Activated CD8-positive, alpha-beta memory T cell treated with anti-CD3 and anti-CD28 coated beads for 24 hours (primary cell): Measurements from ENCODE around the gene ZNF561.
A peak's percentile ranks its signal among the peaks of the same experiment; 100 is the strongest.
"Not testable (repeated sequence)": the region's sequence is repeated elsewhere in the genome, so short reads cannot be mapped to it uniquely, and the experiment has no call there.

Experiments
- DNase-seq: peaks from one replicate; pipeline ENCODE4 v3.0.0-alpha.2; 2020

ZNF561 gene

DNA sequence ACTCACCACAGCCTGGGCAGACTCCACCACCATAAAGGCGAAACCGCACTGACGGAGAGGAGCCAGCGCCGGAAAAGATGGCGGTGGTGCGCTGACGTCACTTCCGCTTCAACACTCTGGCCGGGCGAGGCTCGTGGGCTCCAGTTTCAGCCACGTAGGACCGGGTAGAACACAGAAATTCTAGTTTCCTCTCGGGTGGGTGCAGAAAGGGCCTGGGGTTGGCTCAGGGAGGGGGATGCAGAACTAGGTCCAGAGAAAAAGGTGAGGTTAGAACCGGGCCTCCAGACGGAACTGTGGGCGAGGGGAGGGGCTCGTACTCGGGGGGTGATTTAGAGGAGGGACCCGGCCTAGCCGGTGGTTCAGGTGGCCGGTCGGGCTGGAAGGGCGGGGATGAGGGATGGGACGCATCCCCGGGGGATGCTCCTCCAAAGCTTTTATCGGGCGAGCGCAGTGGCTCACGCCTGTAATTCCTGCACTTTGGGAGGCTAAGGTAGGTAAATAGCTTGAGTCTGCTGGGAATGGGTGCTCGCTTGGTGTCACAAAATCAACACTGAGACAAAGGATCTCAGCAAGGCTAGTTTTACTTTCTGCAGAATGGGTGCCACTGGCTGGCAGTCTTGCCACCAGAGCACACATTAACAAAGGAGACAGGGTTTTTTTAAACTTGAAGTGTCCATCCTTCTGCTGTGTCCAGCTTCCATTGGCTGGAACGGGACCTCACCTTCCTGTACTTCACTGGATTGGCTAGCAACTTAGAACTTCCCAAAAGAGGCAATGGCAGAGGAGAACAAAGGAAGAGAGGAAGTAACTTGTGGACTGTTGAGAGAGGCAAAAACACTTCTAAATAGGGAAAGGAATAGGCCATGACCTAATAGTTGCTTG lies at the start of gene ZNF561:
Gene ZNF561 (minus strand): TSS at position 77 of the 882 bp plus-strand sequence. CDS start 1,776 bp downstream, outside the sequence.
- DNase-seq = peak; percentile 95

DNA sequence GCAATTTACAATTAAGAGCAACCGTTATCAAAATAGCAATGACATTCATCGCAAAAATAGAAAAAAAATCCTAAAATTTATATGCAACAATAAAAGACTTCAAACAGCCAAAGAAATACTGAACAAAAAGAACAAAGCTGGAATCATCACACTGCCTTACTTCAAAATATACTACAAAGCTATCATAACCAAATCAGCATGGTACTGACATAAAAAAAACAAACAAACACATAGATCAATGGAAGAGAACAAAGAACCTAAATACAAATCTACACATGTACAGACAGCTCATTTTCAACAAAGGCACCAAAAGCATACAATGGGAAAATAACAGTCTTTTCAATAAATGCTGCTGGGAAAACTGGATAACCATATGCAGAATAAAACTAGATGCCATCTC lies 47.5 kb upstream of the ZNF561 start:
- DNase-seq = no peak

DNA sequence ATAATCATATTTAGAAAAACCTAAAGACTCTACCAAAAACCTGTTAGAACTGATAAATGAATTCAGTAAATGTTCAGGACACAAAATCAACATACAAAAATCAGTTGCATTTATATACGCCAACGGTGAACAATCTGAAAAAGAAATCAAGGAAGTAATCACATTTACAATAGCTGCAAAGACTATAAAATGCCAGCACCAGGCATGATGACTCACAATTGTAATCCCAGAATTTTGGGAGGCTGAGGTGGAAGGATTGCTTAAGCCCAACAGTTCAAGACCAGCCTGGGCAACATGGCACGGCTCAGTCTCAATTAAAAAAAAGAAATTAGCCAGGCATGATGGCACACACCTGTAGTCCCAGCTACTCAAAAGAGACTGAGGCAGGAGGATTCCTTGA lies 46.9 kb upstream of the ZNF561 start:
- DNase-seq = no peak

DNA sequence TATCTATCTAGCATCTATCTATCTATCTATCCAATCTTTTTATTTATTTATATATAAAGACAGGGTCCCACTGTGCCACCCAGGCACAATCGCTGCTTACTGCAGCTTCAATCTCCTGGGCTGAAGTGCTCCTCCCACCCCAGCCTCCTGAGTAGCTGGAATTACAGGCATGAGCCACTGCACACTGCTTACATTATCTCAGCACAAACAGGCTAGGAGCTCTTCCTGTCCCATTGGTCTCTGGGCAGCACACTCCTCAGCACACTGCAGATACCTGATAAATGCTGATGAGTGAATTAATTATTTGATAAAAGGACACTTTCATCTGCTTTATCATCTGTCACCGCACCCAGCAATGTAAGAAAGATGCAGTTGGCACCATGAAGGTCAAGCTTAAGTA lies 37.7 kb upstream of the ZNF561 start:
- no peak for DNase-seq

DNA sequence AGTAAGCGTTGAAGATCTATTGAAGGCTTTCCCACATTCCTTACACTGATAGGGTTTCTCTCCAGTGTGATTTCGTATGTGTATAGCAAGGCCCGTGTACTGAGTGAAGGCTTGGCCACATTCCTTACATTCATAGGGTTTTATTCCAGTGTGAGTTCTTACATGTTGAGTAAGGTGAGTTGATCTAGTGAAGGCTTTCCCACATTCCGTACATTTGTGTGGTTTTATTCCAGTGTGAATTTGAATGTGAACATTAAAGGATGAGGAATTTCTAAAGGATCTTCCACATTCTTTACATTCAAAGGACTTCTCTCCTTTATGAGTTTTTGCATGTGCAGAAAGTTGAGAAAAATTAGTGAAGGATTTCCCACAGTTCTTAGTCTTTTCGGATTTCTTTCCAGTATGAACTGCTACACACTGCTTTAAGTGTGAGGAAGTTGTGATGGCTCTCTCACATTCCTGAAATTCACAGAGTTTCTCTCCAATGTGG lies 32.1 kb upstream of the ZNF561 start:
- DNase-seq = not testable (repeated sequence)

DNA sequence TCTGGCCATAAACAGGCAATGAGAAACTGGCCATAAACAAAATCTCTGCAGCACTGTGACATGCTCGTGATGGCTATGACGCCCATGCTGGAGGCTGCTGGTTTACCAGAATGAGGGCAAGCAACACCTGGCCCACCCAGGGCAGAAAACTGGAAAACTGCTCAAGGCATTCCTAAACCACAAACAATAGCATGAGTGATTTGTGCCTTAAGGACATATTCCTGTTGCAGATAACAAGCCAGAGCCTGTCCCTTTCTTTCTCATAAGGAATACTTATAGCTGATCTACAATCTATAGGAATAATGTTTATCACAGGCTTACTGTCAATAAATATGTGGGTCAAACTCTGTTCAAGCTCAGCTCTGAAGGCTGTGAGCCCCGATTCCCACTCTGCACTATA lies 30.4 kb upstream of the ZNF561 start:
- not testable (repeated sequence) for DNase-seq

DNA sequence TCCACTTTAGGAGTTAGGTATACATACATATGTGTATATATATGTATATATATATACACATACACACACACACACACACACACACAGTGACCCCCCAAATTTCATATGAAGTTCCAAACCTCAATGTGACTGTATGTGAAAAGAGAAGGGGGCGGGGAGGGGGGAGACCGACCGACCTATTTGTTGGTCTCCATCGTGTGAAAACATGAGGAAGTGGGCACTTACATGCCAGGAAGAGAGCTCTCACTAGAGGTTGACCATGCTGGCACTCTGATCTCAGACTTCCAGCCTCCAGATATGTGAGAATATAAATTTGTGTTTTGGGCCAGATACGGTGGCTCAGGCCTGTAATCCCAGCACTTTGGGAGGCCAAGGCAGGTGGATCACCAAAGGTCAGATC lies 29.3 kb upstream of the ZNF561 start:
- DNase-seq = no peak

DNA sequence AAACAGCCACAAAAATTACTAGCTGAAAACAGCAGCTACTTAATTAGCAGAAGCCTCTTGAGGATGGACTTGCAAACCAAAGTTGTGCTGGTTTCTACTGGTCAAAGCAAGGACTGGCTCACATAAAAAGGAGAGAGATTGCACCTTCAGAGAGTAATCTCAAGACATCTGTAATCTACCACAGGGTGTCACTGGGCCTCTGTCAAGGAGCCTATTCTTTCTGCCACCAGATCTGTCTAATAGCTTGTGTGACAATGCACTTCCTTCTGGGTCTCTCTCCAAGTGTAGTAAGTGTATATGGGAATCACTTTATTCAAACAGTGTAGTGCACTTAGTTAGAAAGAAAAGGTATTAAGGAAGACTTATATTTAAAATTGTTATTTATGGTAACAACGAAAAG lies 24.4 kb upstream of the ZNF561 start:
- no peak for DNase-seq

DNA sequence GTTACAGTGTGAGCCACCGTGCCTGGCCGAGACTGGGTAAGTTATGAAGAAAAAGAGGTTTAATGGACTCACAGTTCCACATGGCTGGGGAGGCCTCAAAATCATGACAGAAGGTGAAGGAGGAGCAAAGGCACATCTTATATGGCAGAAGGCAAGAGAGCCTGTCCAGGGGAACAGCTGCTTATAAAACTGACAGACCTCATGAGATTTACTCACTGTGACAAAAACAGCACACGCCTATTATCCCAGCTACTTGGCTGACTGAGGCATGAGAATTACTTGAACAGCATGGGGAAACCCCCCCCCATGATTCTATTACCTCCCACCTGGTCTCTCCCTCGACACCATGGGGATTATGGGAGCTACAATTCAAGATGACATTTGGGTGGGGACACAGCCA lies 23.4 kb upstream of the ZNF561 start:
- DNase-seq = no peak

DNA sequence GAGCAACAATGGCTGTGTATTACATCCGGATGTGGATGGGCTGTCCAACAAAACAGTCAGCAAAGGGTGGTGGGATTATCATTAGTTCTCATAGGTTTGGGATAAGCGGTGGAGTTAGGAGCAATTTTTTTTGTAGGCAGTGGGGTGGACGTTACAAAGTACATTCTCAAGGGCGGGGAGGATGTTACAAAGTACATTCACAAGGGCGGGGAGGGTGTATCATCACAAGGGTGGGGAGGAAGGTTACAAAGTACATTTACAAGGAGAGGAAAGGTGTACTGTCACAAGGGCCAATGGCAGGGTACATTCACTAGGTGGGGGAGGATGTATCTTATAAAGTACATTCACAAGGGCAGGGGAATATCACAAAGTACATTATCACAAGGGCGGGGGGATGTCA lies 20.8 kb upstream of the ZNF561 start:
- no peak for DNase-seq

DNA sequence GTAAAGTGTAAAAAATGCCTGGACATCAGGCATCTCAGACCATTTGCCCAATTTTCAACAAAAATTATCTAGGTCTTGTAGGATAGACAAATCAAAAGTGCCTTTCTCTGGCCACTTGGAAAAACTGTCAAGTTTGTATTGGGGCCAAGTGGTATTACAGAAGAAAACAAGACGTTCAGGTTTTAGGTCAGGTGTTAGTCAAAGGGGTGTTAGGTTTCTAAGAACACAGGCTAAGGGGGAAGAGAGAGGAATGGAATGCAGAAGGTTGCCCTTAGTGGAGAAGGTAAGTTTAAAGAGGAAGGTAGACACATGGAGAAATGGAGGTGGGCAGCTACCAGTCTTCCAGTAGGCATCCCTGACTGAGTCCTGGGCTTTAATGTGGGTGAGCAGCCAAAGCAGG lies 19.9 kb upstream of the ZNF561 start:
- no peak for DNase-seq

DNA sequence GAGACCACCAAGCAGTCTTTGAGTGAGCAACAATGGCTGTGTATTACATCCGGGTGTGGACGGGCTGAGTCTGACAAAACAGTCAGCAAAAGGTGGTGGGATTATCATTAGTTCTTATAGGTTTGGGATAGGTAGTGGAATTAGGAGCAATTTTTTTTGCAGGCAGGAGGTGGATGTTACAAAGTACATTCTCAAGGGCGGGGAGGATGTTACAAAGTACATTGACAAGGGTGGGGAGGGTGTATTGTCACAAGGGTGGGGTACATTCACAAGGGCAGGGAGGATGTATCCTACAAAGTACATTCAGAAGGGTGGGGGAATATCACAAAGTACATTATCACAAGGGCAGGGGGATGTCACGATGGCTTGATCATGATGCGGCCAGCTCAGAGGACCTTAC lies 15.0 kb upstream of the ZNF561 start:
- DNase-seq = no peak

DNA sequence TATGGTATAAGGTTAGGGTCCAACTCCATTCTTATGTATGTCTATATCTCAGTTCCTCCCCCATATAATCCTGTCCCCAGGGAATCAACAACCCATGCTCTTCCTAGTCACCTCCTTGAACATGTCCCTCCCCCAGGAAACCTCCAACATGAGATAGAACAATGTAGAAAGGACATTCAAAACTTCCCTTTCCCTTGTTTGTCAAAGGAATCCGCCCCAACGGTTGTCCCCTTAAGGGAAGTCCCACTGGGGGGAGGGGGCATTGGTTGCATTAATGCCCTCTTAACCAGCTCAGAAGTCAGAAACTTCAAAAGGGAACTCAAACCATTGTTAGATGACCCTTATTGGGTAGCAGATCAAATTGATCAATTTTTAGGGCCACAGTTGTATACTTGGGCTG lies 6.8 kb upstream of the ZNF561 start:
- no peak for DNase-seq

DNA sequence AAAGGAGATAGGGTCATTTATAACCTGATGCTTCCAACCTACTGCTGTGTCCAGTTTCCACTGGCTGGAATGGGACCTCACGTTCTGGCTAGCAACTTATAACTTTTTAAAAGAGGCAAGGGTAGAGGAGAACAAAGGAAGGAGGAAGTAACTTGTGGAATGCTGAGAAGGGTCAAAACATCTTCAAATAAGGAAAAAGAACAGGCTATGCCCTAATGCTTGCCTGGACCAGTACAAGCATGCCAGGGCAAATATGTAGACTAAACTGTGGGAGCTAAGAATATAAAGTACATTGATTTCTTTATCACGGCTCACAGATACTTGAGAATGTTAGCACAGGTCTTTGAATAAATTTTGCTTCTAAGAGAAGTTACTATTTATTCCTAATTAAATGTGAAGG lies 1.5 kb upstream of the ZNF561 start:
- no peak for DNase-seq

DNA sequence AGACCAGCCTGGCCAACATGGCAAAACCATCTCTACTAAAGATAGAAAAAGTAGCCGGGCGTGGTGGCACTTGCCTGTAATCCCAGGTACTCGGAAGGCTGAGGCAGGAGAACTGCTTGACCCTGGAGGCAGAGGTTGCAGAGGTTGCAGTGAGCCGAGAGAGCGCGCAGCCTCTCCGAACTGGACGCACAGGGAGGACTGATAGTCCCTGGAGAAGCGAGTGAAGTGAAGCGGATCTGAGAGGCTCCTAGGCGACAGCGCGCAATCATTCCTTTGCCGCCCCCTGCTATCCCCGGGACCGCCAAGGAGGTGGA lies 233 bp downstream of the ZNF561 start:
- DNase-seq = no peak

DNA sequence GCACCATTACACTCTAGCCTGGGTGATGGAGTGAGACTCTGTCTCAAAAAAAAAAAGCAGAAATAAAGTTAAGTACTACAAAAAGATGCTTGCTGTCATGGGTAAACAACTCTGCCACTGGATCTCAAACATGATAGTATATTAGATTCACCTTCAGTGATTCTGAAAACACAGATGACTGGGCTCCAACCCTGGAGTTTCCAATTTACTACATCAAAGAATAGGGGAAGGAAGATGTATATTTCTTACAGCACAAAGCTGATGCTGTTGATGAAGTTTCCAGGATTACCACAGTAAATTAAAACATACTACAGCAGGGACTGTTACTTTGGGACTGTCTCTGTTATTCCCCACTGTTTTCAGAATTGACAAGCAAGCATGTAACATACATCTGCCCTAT lies 5.2 kb downstream of the ZNF561 start:
- DNase-seq = no peak

DNA sequence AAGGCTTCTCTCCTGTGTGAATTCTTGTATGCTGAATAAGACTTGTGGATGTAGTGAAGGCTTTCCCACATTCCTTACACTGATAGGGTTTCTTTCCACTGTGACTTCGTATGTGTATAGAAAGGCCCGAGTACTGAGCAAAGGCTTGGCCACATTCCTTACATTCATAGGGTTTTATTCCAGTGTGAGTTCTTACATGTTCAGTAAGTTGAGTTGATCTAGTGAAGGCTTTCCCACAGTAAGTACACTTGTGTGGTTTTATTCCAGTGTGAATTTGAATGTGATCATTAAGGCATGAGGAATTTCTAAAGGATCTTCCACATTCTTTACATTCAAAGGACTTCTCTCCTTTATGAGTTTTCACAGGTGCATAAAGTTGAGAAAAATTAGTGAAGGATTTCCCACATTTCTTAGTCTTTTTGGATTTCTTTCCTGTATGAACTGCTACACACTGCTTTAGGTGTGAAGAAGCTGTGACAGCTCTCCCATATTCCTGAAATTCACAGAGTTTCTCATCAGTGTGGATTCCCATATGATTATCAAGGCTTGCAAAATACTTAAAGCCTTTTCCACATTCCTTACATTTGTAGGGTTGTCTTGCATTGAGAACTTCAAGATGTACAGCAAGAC lies 10.4 kb downstream of the ZNF561 start:
- DNase-seq = no peak

DNA sequence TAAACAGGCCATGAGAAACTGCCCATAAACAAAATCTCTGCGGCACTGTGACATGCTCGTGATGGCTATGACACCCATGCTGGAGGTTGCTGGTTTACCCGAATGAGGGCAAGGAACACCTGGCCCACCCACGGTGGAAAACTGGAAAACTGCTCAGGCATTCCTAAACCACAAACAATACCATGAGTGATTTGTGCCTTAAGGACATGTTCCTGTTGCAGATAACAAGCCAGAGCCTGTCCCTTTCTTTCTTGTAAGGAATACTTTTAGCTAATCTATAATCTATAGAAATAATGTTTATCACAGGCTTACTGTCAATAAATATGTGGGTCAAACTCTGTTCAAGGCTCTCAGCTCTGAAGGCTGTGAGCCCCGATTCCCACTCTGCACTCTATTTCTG lies 12.1 kb downstream of the ZNF561 start:
- no peak for DNase-seq

DNA sequence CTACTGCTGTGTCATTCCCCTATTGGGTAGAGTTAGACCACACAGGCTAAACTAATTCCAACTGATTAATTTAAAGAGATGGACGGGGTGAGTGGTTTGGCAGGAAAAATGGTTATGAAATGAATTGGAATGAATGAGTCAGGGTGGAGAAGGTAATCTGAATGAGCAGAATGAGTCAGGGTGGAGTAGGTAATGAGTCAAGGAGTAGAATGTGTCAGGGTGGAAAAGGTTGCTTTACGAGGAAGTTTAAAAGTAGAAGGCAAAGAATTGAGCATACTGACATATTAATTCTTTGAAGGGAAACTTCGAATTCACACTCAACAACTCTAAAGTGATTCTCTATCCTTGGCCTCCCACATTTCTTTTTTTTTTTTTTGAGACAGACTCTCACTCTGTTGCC lies 24.0 kb downstream of the ZNF561 start:
- DNase-seq = no peak

DNA sequence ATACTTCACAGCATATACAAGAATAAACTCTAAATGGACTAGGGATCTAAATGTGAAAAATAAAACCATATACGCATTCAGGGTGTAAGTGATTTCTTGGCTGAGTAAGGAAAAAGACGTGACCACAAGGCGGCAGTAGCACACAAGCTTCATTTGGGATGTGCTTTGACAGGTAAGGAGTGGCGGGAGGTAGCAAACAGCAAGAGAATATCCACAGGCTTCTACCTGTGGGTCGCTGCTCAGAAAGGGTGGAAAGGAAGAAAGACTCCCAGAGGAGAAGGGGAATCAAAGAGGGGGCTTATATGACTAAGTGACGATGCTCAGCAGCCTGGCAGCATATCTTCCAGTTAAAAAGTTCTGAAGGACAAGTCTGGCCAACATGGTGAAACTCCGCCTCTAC lies 34.3 kb downstream of the ZNF561 start:
- peak; percentile 87 for DNase-seq

DNA sequence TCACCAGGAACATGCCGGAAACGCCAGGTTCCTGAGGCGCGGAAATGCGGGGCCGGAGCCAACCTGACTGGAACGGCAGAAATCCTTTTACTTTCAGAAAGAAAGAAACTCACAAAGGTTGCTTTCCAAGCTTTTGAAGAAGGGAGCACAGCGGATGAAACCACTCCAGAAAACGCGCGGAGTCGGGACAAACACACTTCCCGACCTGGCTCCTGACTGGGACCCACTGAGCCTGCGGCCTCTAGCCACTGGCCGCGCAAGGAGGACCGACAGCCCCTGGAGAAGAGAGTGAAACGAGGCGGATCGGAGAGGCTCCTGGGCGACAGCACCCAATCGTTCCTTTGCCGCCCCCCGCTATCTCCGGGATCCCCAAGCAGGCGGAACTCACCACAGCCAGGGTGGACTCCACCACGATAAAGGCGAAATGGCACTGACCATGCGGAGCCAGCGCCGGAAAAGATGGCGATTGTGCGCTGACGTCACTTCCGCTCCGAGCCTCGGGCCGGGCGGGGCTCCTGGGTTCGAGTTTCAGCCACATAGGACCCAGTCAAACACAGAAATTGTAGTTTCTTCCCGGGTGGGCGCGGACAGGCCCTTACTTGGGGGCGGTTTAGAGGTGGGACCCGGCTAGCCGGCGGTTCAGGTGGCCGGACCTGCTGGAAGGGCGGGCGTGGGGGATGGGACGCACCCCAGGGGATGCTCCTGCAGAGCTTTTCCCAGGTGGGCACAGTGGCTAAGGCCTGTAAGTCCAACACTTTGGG lies 36.8 kb downstream of the ZNF561 start, which contains the start of gene ZNF121:
Gene ZNF121 (minus strand): TSS at position 432 of the 761 bp plus-strand sequence. CDS start 16,407 bp downstream, outside the sequence.
- DNase-seq = peak; percentile 94

DNA sequence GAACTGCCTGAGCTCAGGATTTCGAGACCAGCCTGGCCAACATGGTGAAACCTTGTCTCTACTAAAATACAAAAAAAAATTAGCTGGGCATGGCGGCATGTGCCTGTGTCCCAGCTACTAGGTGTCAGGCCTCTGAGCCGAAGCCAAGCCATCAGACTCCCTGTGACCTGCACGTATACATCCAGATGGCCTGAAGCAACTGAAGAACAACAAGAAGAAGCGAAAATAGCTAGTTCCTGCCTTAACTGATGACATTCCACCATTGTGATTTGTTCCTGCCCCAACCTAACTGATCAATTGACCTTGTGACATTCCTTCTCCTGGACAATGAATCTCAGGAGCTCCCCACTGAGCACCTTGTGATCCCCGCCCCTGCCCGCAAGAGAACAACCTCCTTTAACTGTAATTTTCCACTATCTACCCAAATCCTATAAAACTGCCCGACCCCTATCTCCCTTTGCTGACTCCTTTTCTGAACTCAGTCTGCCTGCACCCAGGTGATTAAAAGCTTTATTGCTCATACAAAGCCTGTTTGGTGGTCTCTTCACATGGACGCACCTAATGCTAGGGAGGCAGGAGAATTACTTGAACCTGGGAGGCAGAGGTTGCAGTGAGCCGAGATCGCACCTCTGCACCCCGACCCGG lies 38.8 kb downstream of the ZNF561 start:
- not testable (repeated sequence) for DNase-seq

DNA sequence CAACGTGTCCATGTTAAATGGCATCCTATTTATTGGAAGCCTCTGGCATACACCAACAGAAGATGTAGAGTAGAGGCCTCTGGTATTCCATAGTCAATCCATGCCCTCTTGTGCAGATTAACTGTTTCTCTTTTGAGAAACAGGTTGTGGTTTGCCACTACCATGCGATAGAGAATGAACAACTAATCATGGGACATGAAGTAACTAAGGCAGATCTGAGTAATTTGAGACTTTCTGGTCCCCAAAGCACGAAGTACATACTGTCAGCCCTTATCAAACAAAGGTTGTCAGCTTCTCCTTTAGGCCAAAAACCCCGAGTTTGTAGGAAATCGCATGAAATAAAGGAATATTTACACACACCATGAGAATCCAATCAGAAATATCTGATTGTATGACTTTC lies 40.3 kb downstream of the ZNF561 start:
- no peak for DNase-seq
